ENCODE measurements around the gene PAFAH2. TPM values are rescaled to one million over a fixed set of nuclear protein-coding genes. Genes with fewer than 3 reads are reported as not detected.

Gene PAFAH2
- total and polyA plus RNA-seq, 2 of the 8 experiments (the other 6 are each of a cell fraction or from before 2014, with no cell fraction given): 7.7 to 9.3 TPM

GRCh38 chr1:25973610-25974321 is 24.1 kb downstream of the PAFAH2 start:
- Histone ChIP-seq H3K9me3 (ENCODE audit: insufficient read depth in 2 of 2, low read depth in 1 of 2, low read length in 1 of 2) (no peaks in the 10 kb centered on the region), H3K18ac (ENCODE audit: extremely low read depth, low read length) (no peak overlapping the region), H2BK5ac (ENCODE audit: low read depth, low read length) (no peak overlapping the region), H2BK20ac (ENCODE audit: low read length) (no peak overlapping the region), H3K4me1 (replicated peaks in 1 of 4; ENCODE audit: control insufficient read depth in 3 of 4, insufficient read depth in 4 of 4, low read length in 3 of 4) (peaks cover 2 to 6% (median 3%) of the 10 kb centered on the region in 4 experiments; a peak in 4 of 7 replicates), H3K36me3 (ENCODE audit: control insufficient read depth in 2 of 4, insufficient read depth in 4 of 4, low read length in 3 of 4) (peaks cover 0 to 17% (median 8%) of the 10 kb centered on the region in 4 experiments; a peak in 5 of 8 replicates), H2BK120ac (replicated peaks; ENCODE audit: low read depth, low read length) (no peak overlapping the region), H2BK12ac (ENCODE audit: low read depth, low read length) (no peak overlapping the region), H3K27ac (ENCODE audit: low read depth, low read length) (no peak overlapping the region), H4K91ac (replicated peaks; ENCODE audit: insufficient read length, low read length) (no peak overlapping the region), H3K4ac (replicated peaks; ENCODE audit: insufficient read length, low read depth, low read length) (no peak overlapping the region), H2AFZ (ENCODE audit: low read length) (no peak overlapping the region), H3K14ac (ENCODE audit: insufficient read length) (no peak overlapping the region), H2BK15ac (ENCODE audit: low read length) (no peak overlapping the region), H3K56ac (replicated peaks; ENCODE audit: insufficient read length, low read depth, low read length) (no peak overlapping the region), H4K20me1 (replicated peaks in 1 of 2; ENCODE audit: control insufficient read depth in 1 of 2, insufficient read depth in 2 of 2, low read length in 2 of 2) (peaks cover 0 to 4% of the 10 kb centered on the region in 2 experiments), H3K9ac (replicated peaks in 1 of 4; ENCODE audit: extremely low read depth in 1 of 4, low read depth in 3 of 4, low read length in 3 of 4) (no peak overlapping the region), H2AK5ac (ENCODE audit: low read depth, low read length) (no peak overlapping the region), H3K23me2 (ENCODE audit: low read depth, low read length) (no peaks in the 10 kb centered on the region), H3K27me3 (replicated peaks in 1 of 4; ENCODE audit: control insufficient read depth in 3 of 4, extremely low read depth in 1 of 4, insufficient read depth in 3 of 4, low read length in 3 of 4) (no peaks in the 10 kb centered on the region; a peak in 1 of 7 replicates), H3K23ac (ENCODE audit: insufficient read length) (no peak overlapping the region), H3K79me2 (ENCODE audit: control insufficient read depth in 1 of 2, insufficient read depth in 2 of 2, low read length in 2 of 2) (no peaks in the 10 kb centered on the region), H4K5ac (ENCODE audit: insufficient read length, low read depth, low read length) (no peak overlapping the region), H3K4me2 (ENCODE audit: insufficient read depth in 1 of 2, low read depth in 2 of 2, low read length in 2 of 2) (no peak overlapping the region), H4K8ac (ENCODE audit: extremely low read depth, insufficient read depth, low read length) (no peak overlapping the region), H3K79me1 (ENCODE audit: low read depth, low read length) (no peaks in the 10 kb centered on the region), H3K4me3 (ENCODE audit: extremely low read depth in 1 of 4, insufficient read depth in 2 of 4, low read depth in 3 of 4, low read length in 4 of 4) (no peak overlapping the region)
- TF ChIP-seq GABPA (IDR thresholded peaks at IDR 0.05; ENCODE audit: borderline replicate concordance, insufficient read depth, low read length): no peak
- TF ChIP-seq SIN3A (conservative IDR thresholded peaks at IDR 0.05 in 1 of 2, IDR thresholded peaks at IDR 0.05 in 1 of 2; ENCODE audit: low read depth in 1 of 2, low read length in 2 of 2): no peak
- TF ChIP-seq PHF8 (conservative IDR thresholded peaks at IDR 0.05; ENCODE audit: low read depth, low read length): no peak
- no peak for TF ChIP-seq TAF1 (IDR thresholded peaks at IDR 0.05; ENCODE audit: low read depth, low read length)
- no peak for TF ChIP-seq CBX8 (IDR thresholded peaks at IDR 0.05; ENCODE audit: borderline replicate concordance, low read depth, low read length)
- no peak for TF ChIP-seq CTBP2 (IDR thresholded peaks at IDR 0.05; ENCODE audit: borderline replicate concordance, insufficient read depth, insufficient read length, low read length)
- CTCF ChIA-PET (ENCODE audit: partially characterized antibody): no interaction called here
- FAIRE-seq (no peak), DNase-seq (ENCODE audit: low read depth in 1 of 2, low spot score in 2 of 2) (no peak)
- POLR2A ChIA-PET (ENCODE audit: partially characterized antibody): no interaction called here
- WGBS, 2 experiments (ENCODE audit: extremely low coverage in 1 of 2, insufficient coverage in 1 of 2, insufficient read length in 1 of 2, insufficient replicate concordance in 2 of 2, low coverage in 1 of 2, low lambda C conversion rate in 2 of 2, missing lambda C conversion rate in 1 of 2): 92% methylated on average over 6 of the region's 6 CpGs; no CpG with 5 or more reads in 1 of the 2 experiments

Data from H1 (cell line).